ENCODE data around the gene SPRYD7.
"Not testable (repeated sequence)": the region's sequence is repeated elsewhere in the genome, so short reads cannot be mapped to it uniquely, and the experiment has no call there.

SPRYD7 gene

GRCh38 chr13:49932066-49932465, 4.1 kb downstream of the SPRYD7 start:
- DNase-seq: no peak

- DNase-seq: no peak
These were observed 8.4 kb downstream of the SPRYD7 start for GRCh38 chr13:49927755-49928154.

GRCh38 chr13:49925881-49926418, 10.2 kb downstream of the SPRYD7 start:
- no peak for DNase-seq

- DNase-seq: no peak
These were observed 13.8 kb downstream of the SPRYD7 start for GRCh38 chr13:49922301-49922700.

- DNase-seq: not testable (repeated sequence)
These were observed 15.2 kb downstream of the SPRYD7 start for GRCh38 chr13:49920969-49921368.

GRCh38 chr13:49918106-49918505, 18.0 kb downstream of the SPRYD7 start:
- not testable (repeated sequence) for DNase-seq

GRCh38 chr13:49914947-49915346, 21.2 kb downstream of the SPRYD7 start:
- DNase-seq: no peak

- no peak for DNase-seq
These were observed 27.5 kb downstream of the SPRYD7 start for GRCh38 chr13:49908637-49909036.

- no peak for DNase-seq
These were observed 31.2 kb downstream of the SPRYD7 start for GRCh38 chr13:49904729-49905456.

GRCh38 chr13:49898792-49899191, 37.3 kb downstream of the SPRYD7 start:
- no peak for DNase-seq

GRCh38 chr13:49897713-49898112, 38.4 kb downstream of the SPRYD7 start:
- DNase-seq: no peak

- DNase-seq: no peak
These were observed 40.3 kb downstream of the SPRYD7 start for GRCh38 chr13:49895826-49896225.

GRCh38 chr13:49893591-49893990, 42.5 kb downstream of the SPRYD7 start:
- no peak for DNase-seq

GRCh38 chr13:49890376-49890775, 45.8 kb downstream of the SPRYD7 start:
- DNase-seq: no peak

- no peak for DNase-seq
These were observed 57.5 kb downstream of the SPRYD7 start for GRCh38 chr13:49878682-49879081.

GRCh38 chr13:49877629-49878218, 58.4 kb downstream of the SPRYD7 start:
- no peak for DNase-seq

GRCh38 chr13:49874430-49874829, 61.7 kb downstream of the SPRYD7 start:
- no peak for DNase-seq

GRCh38 chr13:49869519-49869918, 66.6 kb downstream of the SPRYD7 start:
- DNase-seq: no peak

- DNase-seq: no peak
These were observed 68.3 kb downstream of the SPRYD7 start for GRCh38 chr13:49867834-49868233.

GRCh38 chr13:49865218-49865617, 70.9 kb downstream of the SPRYD7 start:
- DNase-seq: no peak

- DNase-seq: no peak
These were observed 71.6 kb downstream of the SPRYD7 start for GRCh38 chr13:49864509-49864908.
